Bronchial epithelial cell (primary cell): ENCODE results near the gene GCC2. TPM values are rescaled to one million over a fixed set of nuclear protein-coding genes. Genes with fewer than 3 reads are reported as not detected.
"Not testable (repeated sequence)": the region's sequence is repeated elsewhere in the genome, so short reads cannot be mapped to it uniquely, and the experiment has no call there.

Source experiments
- DNase-seq: peaks from one replicate; pipeline ENCODE4 v3.0.0-alpha.2; 2010; ENCODE audit warnings: low read depth
- FAIRE-seq: peaks from 2 replicates; lab custom pipeline; 2011; peaks lifted over from hg19 to GRCh38; lab: Jason Lieb, UNC
- H3K27me3 ChIP-seq: 2 replicates; pipeline ENCODE4 v1.5.1; 2011; ENCODE audit warnings: low read length; ENCODE audit not compliant: control insufficient read depth, insufficient read depth
- H3K36me3 ChIP-seq: 2 replicates; pipeline ENCODE4 v1.5.1; 2011; ENCODE audit warnings: low read length; ENCODE audit not compliant: control insufficient read depth, insufficient read depth
- H3K4me3 ChIP-seq: 2 replicates; pipeline ENCODE4 v1.5.1; 2011; ENCODE audit warnings: mild to moderate bottlenecking, low read depth, low read length, control low read depth
- total RNA-seq: library from RNA; depleted of rRNA; stranded (reverse); fragments of >200 nt; gene quantifications from 2 replicates; pipeline ENCODE4 v1.2.1, GENCODE V29; 2014
- TF ChIP-seq, protein P1 (sequence below): IDR thresholded peaks from 2 replicates; pipeline ENCODE4 v1.5.1; 2011; ENCODE audit warnings: mild to moderate bottlenecking, moderate library complexity, low read length, control low read depth, inconsistent platforms; ENCODE audit not compliant: insufficient read depth, severe bottlenecking

The GCC2 gene
- total RNA-seq, 1 donor from 2014 or later = 9.0 TPM

DNA sequence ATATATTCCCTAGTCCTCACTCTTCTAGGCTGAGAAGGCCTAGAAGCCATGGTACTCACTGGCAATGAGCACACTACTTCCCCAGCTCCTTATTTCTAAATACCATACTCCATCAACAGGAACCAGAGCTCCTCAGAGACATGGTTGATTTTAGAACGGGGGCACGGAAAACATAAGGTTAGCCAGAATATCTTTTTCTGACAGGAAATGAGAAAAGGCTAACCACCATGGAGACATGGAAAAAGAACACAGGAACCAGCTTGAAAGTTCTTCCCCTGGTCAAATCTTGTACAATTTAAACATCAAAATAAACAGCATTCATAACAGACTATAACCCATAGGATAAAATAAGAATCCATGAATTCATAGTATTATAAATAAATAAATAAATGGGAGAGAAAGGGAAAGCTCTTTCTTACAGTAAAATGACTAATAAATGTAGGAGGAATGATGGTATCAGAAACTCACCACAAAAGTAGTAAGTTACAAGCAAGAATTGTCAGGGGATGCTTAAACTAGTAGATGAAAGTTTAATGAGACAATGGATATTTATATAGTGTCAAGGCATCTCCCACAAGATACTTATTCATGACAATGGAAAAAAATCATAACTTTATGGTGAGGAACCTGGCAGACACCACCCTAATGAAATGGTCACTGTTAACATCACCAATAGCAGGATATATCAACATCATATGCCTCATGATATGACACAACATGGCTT is 20.6 kb upstream of the GCC2 start:
- TF ChIP-seq, protein P1, sequence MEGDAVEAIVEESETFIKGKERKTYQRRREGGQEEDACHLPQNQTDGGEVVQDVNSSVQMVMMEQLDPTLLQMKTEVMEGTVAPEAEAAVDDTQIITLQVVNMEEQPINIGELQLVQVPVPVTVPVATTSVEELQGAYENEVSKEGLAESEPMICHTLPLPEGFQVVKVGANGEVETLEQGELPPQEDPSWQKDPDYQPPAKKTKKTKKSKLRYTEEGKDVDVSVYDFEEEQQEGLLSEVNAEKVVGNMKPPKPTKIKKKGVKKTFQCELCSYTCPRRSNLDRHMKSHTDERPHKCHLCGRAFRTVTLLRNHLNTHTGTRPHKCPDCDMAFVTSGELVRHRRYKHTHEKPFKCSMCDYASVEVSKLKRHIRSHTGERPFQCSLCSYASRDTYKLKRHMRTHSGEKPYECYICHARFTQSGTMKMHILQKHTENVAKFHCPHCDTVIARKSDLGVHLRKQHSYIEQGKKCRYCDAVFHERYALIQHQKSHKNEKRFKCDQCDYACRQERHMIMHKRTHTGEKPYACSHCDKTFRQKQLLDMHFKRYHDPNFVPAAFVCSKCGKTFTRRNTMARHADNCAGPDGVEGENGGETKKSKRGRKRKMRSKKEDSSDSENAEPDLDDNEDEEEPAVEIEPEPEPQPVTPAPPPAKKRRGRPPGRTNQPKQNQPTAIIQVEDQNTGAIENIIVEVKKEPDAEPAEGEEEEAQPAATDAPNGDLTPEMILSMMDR = no peak
- Histone ChIP-seq H3K27me3 (no peaks in the 10 kb centered on the region), H3K4me3 (no peak overlapping the region), H3K36me3 (no peaks in the 10 kb centered on the region)
- no peak for FAIRE-seq
- DNase-seq = no peak

DNA sequence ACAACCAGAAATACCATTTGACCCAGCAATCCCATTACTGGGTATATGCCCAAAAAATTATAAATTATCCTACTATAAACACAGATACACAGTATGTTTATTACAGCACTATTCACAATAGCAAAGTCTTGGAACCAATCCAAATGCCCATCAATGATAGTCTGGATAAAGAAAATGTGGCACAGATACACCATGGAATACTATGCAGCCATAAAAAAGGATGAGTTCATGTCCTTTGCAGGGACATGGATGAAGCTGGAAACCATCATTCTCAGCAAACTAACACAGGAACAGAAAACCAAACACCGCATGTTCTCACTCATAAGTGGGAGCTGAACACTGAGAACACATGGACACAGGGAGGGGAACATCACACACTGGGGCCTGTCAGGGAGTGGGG is 13.4 kb upstream of the GCC2 start:
- not testable (repeated sequence) for H3K4me3 ChIP-seq, DNase-seq, H3K36me3 ChIP-seq, FAIRE-seq, H3K27me3 ChIP-seq

DNA sequence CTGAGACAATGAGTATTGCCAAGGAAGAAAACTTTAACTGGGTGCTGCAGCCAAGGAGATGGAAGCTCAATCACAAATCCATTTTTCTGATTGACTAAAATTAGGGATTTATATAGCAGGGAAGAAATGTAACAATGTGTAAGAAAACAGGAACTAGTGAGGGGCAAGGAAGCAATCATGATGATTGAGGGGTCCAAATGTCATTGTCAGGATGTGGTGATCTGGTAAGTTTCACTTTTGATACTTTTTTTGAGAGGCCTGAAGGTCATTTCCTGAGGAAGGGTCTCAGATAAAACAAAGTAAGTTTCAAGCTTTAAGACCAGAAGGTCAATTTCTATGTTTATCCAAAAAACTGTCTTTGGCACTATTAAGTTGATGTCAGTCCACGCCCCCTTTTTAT is 12.0 kb upstream of the GCC2 start:
- H3K36me3 ChIP-seq = no peaks in the 10 kb centered on the region
- TF ChIP-seq, protein P1 = no peak
- FAIRE-seq = no peak

DNA sequence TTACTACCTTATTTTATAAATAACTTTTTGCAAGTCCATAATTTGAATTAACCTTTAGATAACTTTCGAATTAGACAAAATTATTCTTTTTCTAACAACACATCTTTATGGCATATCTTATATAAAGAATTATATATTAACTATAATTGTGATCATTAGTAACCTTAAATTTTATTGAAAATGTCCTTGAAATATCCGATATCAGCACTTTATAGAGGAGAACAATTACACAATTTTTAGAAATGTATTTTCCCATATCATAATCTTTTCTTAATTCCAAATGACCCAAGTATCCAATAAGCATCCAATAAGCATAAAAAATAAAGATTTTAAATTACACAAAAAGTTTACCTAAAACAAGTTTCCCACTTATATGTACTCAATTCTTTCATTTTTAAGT is 7.3 kb upstream of the GCC2 start:
- Histone ChIP-seq H3K4me3 (no peak overlapping the region), H3K36me3 (no peaks in the 10 kb centered on the region), H3K27me3 (no peaks in the 10 kb centered on the region)
- DNase-seq (no peak), FAIRE-seq (no peak)
- TF ChIP-seq, protein P1 = no peak

More for the DNA sequence above, 12.0 kb upstream of the GCC2 start:
- no peak for DNase-seq
- H3K4me3 ChIP-seq = no peak overlapping the region
- no peaks in the 10 kb centered on the region for H3K27me3 ChIP-seq

DNA sequence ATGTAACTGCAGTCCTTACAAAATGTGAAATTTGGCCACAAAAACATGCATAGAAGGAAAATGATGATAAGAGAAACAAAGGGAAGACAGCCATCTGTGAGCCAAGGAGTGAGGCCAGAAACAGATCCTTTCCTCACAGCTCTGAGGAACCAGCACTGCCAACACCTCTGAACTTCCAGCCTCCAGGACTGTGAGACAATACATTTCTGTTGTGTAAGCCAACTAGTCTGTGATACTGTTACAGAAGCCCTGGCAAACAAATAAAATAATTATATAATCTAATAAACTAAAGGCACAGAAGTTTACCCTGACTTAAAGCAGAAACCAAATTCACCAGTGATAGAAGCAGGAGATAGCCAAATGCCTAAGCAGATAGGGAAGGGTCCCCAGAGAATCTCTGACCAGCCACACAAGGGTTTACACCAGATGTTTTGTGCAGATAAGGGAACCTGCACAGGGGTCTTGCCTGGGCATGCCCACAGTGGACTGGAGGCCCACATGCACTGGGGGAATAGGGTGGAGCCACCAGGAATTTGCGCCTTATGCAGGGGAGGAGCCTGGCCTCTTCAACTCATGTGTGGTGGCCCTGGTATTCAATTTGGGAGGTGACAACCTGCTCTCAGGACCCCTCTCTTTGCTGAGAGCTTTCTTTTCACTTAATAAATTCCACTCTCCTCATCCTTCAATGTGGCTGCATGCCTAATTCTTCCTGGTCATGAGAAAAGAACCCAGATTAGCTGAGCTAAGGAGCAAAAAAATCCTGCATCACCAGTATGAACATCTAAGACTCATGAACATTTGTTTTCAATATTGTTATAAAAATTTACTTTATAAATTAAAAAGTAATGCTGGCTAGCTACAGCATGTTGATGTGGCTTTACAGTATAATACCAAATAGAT is 3.8 kb upstream of the GCC2 start:
- no peaks in the 10 kb centered on the region for H3K27me3 ChIP-seq
- TF ChIP-seq, protein P1 = no peak
- peak; percentile 61 for DNase-seq
- H3K4me3 ChIP-seq = no peak overlapping the region
- no peak for FAIRE-seq
- H3K36me3 ChIP-seq = no peaks in the 10 kb centered on the region

DNA sequence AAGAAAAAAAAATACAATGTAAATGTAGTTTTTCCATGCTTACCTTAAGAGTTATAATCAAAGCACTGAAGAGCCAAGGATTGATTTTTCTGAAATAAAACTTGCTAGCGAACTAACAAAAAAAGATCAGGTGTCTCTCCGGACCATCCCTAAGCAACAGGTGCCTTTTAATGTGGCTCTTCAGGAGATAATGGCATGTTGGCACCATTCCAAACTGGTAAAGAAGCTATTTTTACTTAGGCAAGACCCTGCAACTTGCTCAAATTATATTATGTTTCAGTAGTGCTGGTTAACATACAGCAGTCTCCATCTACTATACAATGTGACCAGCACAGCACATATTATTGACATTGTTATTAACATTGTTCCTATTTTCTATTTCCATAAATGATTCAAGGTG is 2.3 kb upstream of the GCC2 start:
- no peak for FAIRE-seq
- H3K27me3 ChIP-seq = no peaks in the 10 kb centered on the region
- TF ChIP-seq, protein P1 = no peak

More for the DNA sequence above, 2.3 kb upstream of the GCC2 start:
- H3K36me3 ChIP-seq = no peaks in the 10 kb centered on the region
- no peak for DNase-seq
- H3K4me3 ChIP-seq = no peak overlapping the region
